ENCODE data around the gene UNC5C.

DNA sequence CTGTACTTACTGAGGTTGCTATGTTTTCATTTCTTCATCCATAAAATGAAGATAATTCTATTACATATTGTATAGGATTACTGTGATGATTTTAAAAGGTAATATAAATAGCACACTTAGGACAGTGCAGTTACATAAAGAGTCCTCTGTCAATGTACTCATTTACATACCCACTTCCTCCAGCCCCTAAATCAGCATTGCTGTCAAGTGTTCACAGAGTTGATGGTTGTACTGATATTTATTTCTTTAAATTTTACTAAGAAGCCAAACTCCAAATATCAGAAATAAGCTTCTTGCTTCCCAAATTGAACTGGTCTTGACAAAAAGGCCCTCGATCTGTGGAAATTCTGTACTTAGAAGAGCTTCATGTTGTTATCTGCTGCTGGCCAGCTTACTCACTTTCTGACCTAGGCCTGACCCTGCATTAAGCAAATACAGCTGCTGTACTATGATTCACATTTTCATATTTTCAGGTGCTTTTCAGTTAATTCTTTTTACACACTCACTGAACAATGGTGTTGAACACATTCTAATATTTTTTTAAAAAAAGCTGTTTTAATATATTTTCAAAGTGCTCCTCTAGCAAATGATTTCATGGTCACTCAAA, 259.6 kb downstream of the UNC5C start:
- TF ChIP-seq, protein P1, sequence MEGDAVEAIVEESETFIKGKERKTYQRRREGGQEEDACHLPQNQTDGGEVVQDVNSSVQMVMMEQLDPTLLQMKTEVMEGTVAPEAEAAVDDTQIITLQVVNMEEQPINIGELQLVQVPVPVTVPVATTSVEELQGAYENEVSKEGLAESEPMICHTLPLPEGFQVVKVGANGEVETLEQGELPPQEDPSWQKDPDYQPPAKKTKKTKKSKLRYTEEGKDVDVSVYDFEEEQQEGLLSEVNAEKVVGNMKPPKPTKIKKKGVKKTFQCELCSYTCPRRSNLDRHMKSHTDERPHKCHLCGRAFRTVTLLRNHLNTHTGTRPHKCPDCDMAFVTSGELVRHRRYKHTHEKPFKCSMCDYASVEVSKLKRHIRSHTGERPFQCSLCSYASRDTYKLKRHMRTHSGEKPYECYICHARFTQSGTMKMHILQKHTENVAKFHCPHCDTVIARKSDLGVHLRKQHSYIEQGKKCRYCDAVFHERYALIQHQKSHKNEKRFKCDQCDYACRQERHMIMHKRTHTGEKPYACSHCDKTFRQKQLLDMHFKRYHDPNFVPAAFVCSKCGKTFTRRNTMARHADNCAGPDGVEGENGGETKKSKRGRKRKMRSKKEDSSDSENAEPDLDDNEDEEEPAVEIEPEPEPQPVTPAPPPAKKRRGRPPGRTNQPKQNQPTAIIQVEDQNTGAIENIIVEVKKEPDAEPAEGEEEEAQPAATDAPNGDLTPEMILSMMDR (conservative IDR thresholded peaks at IDR 0.05; ENCODE audit: low read length) = no peak
- no peak for TF ChIP-seq EZH2phosphoT487 (IDR thresholded peaks at IDR 0.05; ENCODE audit: borderline replicate concordance, low read depth, low read length)
